IMR-90 (cell line): Measurements from ENCODE around the gene KCTD3. TPM values are rescaled to one million over a fixed set of nuclear protein-coding genes. Genes with fewer than 3 reads are reported as not detected.

ENCODE experiments used
- ATAC-seq: fragments of 200-7000 bp; cut with Tn5 transposase; 2 replicates; pipeline ENCODE4 v1.9.1; 2020; ENCODE audit warnings: low read depth, mild to moderate bottlenecking, moderate library complexity
- BruUV-seq: library from RNA; stranded (reverse); fragments of 400-500 nt; replicated peaks from 2 replicates; lab custom pipeline; 2021; lab: Mats Ljungman, UMichigan
- CTCF ChIA-PET: fragments of 300-600 bp; formaldehyde crosslinking; extraction: SDS; loops from one replicate; lab custom pipeline; 2021; ENCODE audit warnings: antibody characterized with exemption; lab: Yijun Ruan, JAX
- POLR2A ChIA-PET: fragments of 300-600 bp; sonication (Branson Sonifier 250); formaldehyde crosslinking; loops from one replicate; lab custom pipeline; 2022; ENCODE audit warnings: antibody characterized with exemption; ENCODE audit not compliant: unreplicated experiment; lab: Charles Lee
- DNase-seq: peaks from one replicate; pipeline ENCODE4 v3.0.0; 2013
- H2AFZ ChIP-seq: replicated peaks from 2 replicates; pipeline ENCODE3; 2013; ENCODE audit warnings: low read length, mild to moderate bottlenecking; ENCODE audit not compliant: poor library complexity
- H2AK5ac ChIP-seq: 2 replicates; pipeline ENCODE4 v1.6.1; 2013; ENCODE audit warnings: low read depth, low read length, inconsistent platforms
- H2AK9ac ChIP-seq: replicated peaks from 2 replicates; pipeline ENCODE3; 2013; ENCODE audit warnings: mild to moderate bottlenecking, low read depth, low read length, moderate library complexity; ENCODE audit not compliant: poor library complexity
- H2BK120ac ChIP-seq: 2 replicates; pipeline ENCODE4 v1.6.1; 2013; ENCODE audit warnings: low read depth, low read length, inconsistent platforms
- H2BK15ac ChIP-seq: 3 replicates; pipeline ENCODE4 v1.6.1; 2013; ENCODE audit warnings: low read depth, low read length, inconsistent platforms
- H2BK20ac ChIP-seq: 2 replicates; pipeline ENCODE4 v1.6.1; 2013; ENCODE audit warnings: low read depth, mild to moderate bottlenecking, inconsistent platforms, low read length, moderate library complexity
- H2BK5ac ChIP-seq: 2 replicates; pipeline ENCODE4 v1.6.1; 2013; ENCODE audit warnings: mild to moderate bottlenecking, low read depth, low read length, inconsistent platforms; ENCODE audit not compliant: poor library complexity, severe bottlenecking
- H3K14ac ChIP-seq: replicated peaks from 2 replicates; pipeline ENCODE4 v1.6.1; 2013; ENCODE audit warnings: low read depth, low read length, inconsistent platforms
- H3K18ac ChIP-seq: 2 replicates; pipeline ENCODE4 v1.6.1; 2013; ENCODE audit warnings: low read depth, low read length, control low read depth
- H3K23ac ChIP-seq: 2 replicates; pipeline ENCODE4 v1.6.1; 2013; ENCODE audit warnings: low read depth, low read length, inconsistent platforms
- H3K27ac ChIP-seq: 2 replicates; pipeline ENCODE4 v1.5.1; 2013; ENCODE audit warnings: mild to moderate bottlenecking, control low read depth, low read length; ENCODE audit not compliant: insufficient read depth
- H3K27me3 ChIP-seq: 2 replicates; pipeline ENCODE4 v1.6.1; 2013; ENCODE audit warnings: low read length; ENCODE audit not compliant: control insufficient read depth, insufficient read depth
- H3K36me3 ChIP-seq: 2 replicates; pipeline ENCODE4 v1.6.1; 2013; ENCODE audit warnings: low read length, mixed read lengths; ENCODE audit not compliant: control insufficient read depth, insufficient read depth
- H3K4ac ChIP-seq: 2 replicates; pipeline ENCODE4 v1.6.1; 2013; ENCODE audit warnings: low read depth, low read length, inconsistent platforms
- H3K4me1 ChIP-seq: 2 replicates; pipeline ENCODE4 v1.6.1; 2013; ENCODE audit warnings: low read length, mixed read lengths; ENCODE audit not compliant: control insufficient read depth, insufficient read depth
- H3K4me2 ChIP-seq: 2 replicates; pipeline ENCODE4 v1.6.1; 2013; ENCODE audit warnings: low read depth, mild to moderate bottlenecking, control low read depth, low read length, moderate library complexity
- H3K4me3 ChIP-seq: 2 replicates; pipeline ENCODE4 v1.5.1; 2013; ENCODE audit warnings: low read depth, mild to moderate bottlenecking, control low read depth, low read length, moderate library complexity; ENCODE audit not compliant: insufficient read depth
- H3K56ac ChIP-seq: 2 replicates; pipeline ENCODE4 v1.6.1; 2013; ENCODE audit warnings: low read length, inconsistent platforms; ENCODE audit not compliant: insufficient read depth; ENCODE audit errors: extremely low read depth
- H3K79me1 ChIP-seq, 2 experiments: 2 replicates each; pipeline ENCODE4 v1.6.1; 2013; ENCODE audit warnings: low read length in 2 of 2, inconsistent platforms in 1 of 2, low read depth in 1 of 2
- H3K9ac ChIP-seq: 2 replicates; pipeline ENCODE4 v1.6.1; 2013; ENCODE audit warnings: low read depth, low read length, control low read depth
- H3K9me1 ChIP-seq: 2 replicates; pipeline ENCODE4 v1.6.1; 2013; ENCODE audit warnings: low read length, inconsistent platforms; ENCODE audit not compliant: insufficient read depth
- H3K9me3 ChIP-seq: 2 replicates; pipeline ENCODE4 v1.6.1; 2013; ENCODE audit warnings: low read length; ENCODE audit not compliant: control insufficient read depth, insufficient read depth
- H4K20me1 ChIP-seq: 2 replicates; pipeline ENCODE4 v1.6.1; 2013; ENCODE audit warnings: low read length, inconsistent platforms; ENCODE audit not compliant: insufficient read depth
- H4K5ac ChIP-seq: 2 replicates; pipeline ENCODE4 v1.6.1; 2013; ENCODE audit warnings: mild to moderate bottlenecking, low read depth, low read length, control low read depth
- H4K8ac ChIP-seq, 2 experiments: 2 replicates each; pipeline ENCODE4 v1.6.1; 2013; ENCODE audit warnings: low read depth in 2 of 2, low read length in 2 of 2, control low read depth in 1 of 2, inconsistent platforms in 1 of 2
- H4K91ac ChIP-seq: 2 replicates; pipeline ENCODE4 v1.6.1; 2013; ENCODE audit warnings: low read depth, low read length, inconsistent platforms; ENCODE audit not compliant: insufficient read depth
- BHLHE40 ChIP-seq: fragments of 150-350 bp; IDR thresholded peaks from 2 replicates; pipeline ENCODE4 v1.6.1; 2016; ENCODE audit warnings: mild to moderate bottlenecking, low read depth, low read length
- CEBPB ChIP-seq: IDR thresholded peaks from 2 replicates; pipeline ENCODE4 v1.6.1; 2012; ENCODE audit warnings: low read depth, low read length, improper control_type of control experiment
- CHD1 ChIP-seq: IDR thresholded peaks from 2 replicates; pipeline ENCODE4 v1.6.1; 2012; ENCODE audit warnings: low read depth, low read length, improper control_type of control experiment
- CTCF ChIP-seq: conservative IDR thresholded peaks from 2 replicates; pipeline ENCODE4 v1.5.1; 2012; ENCODE audit warnings: mild to moderate bottlenecking, low read depth, low read length, improper control_type of control experiment
- FOS ChIP-seq: fragments of 150-350 bp; IDR thresholded peaks from 2 replicates; pipeline ENCODE4 v1.6.1; 2016; ENCODE audit warnings: low read depth, low read length
- MAFK ChIP-seq: IDR thresholded peaks from 2 replicates; pipeline ENCODE4 v1.6.1; 2012; ENCODE audit warnings: low read depth, low read length, improper control_type of control experiment
- MAZ ChIP-seq: IDR thresholded peaks from 2 replicates; pipeline ENCODE4 v1.6.1; 2012; ENCODE audit warnings: low read depth, mild to moderate bottlenecking, low read length, improper control_type of control experiment, moderate library complexity, borderline replicate concordance
- MXI1 ChIP-seq: IDR thresholded peaks from 2 replicates; pipeline ENCODE4 v1.6.1; 2012; ENCODE audit warnings: low read depth, mild to moderate bottlenecking, low read length, moderate library complexity, borderline replicate concordance
- NFE2L2 ChIP-seq: fragments of 150-350 bp; IDR thresholded peaks from 2 replicates; pipeline ENCODE4 v1.6.1; 2016; ENCODE audit warnings: low read depth, mild to moderate bottlenecking, low read length
- POLR2A ChIP-seq: IDR thresholded peaks from 2 replicates; pipeline ENCODE4 v1.6.1; 2012; ENCODE audit warnings: mild to moderate bottlenecking, low read depth, low read length
- RAD21 ChIP-seq: IDR thresholded peaks from 2 replicates; pipeline ENCODE4 v1.6.1; 2012; ENCODE audit warnings: low read length, improper control_type of control experiment
- RCOR1 ChIP-seq: IDR thresholded peaks from 2 replicates; pipeline ENCODE4 v1.6.1; 2012; ENCODE audit warnings: mild to moderate bottlenecking, low read length, improper control_type of control experiment; ENCODE audit not compliant: insufficient replicate concordance
- RFX5 ChIP-seq: IDR thresholded peaks from 2 replicates; pipeline ENCODE4 v1.8.0; 2012; ENCODE audit warnings: low read depth, mild to moderate bottlenecking, low read length, moderate library complexity
- SMC3 ChIP-seq: fragments of 150-350 bp; IDR thresholded peaks from 2 replicates; pipeline ENCODE4 v1.6.1; 2016; ENCODE audit warnings: low read depth, mild to moderate bottlenecking, antibody characterized with exemption, low read length, moderate library complexity
- WGBS, 2 experiments: methylation state at CpG; one replicate each; pipeline versions ENCODE4 v1.1.5 to v1.1.7; 2013; ENCODE audit warnings: missing lambda C conversion rate in 2 of 2; ENCODE audit not compliant: insufficient read length in 1 of 2; ENCODE audit errors: extremely low coverage in 2 of 2; 5-methylcytosine and 5-hydroxymethylcytosine counted together
- dilution Hi-C: fragments of 300-500 bp; cut with HindIII; formaldehyde crosslinking; loops from one replicate; pipeline ENCODE4 v1.14.3; 2018; ENCODE audit warnings: low sequenced_read_pairs; ENCODE audit not compliant: unreplicated experiment
- in situ Hi-C: fragments of 300-500 bp; cut with MboI; formaldehyde crosslinking; loops from 3 replicates; pipeline ENCODE4 v1.14.3; 2019; ENCODE audit warnings: low sequenced_read_pairs, inconsistent platforms, mixed read lengths
- intact Hi-C: fragments of 100-400 bp; cut with micrococcal nuclease; formaldehyde crosslinking; loops from 2 replicates; pipeline ENCODE4 v1.10.0; 2022
- polyA plus RNA-seq, 3 experiments: library from polyadenylated mRNA; depleted of rRNA; stranded (reverse); fragments of >200 nt; gene quantifications; 2 replicates each; pipeline ENCODE4 v1.2.3, GENCODE V29; 2012; ENCODE audit warnings: low replicate concordance in 1 of 3
- total RNA-seq: library from RNA; depleted of rRNA; stranded (reverse); fragments of >200 nt; gene quantifications from 2 replicates; pipeline ENCODE4 v1.2.3, GENCODE V29; 2012
- TF ChIP-seq, protein P1 (sequence below): fragments of 150-350 bp; IDR thresholded peaks from 2 replicates; pipeline ENCODE4 v1.6.1; 2017; ENCODE audit warnings: mild to moderate bottlenecking, antibody characterized with exemption, low read length, low read depth
- TF ChIP-seq, protein P2 (sequence below): fragments of 150-350 bp; IDR thresholded peaks from 2 replicates; pipeline ENCODE4 v1.6.1; 2016; ENCODE audit warnings: low read depth, mild to moderate bottlenecking, low read length, moderate library complexity, borderline replicate concordance

KCTD3 gene
- total and polyA plus RNA-seq, 2 of the 4 experiments (the other 2 are of a cell fraction): 43.6 to 49.5 TPM

- BruUV-seq: no TSS peak
- TF ChIP-seq CEBPB (no peak), CHD1 (no peak), BHLHE40 (no peak), RFX5 (no peak), MAFK (no peak), POLR2A (no peak), NFE2L2 (no peak), RAD21 (no peak), RCOR1 (no peak), MXI1 (no peak), SMC3 (no peak), CTCF (no peak), FOS (no peak), MAZ (no peak)
- TF ChIP-seq, protein P1, sequence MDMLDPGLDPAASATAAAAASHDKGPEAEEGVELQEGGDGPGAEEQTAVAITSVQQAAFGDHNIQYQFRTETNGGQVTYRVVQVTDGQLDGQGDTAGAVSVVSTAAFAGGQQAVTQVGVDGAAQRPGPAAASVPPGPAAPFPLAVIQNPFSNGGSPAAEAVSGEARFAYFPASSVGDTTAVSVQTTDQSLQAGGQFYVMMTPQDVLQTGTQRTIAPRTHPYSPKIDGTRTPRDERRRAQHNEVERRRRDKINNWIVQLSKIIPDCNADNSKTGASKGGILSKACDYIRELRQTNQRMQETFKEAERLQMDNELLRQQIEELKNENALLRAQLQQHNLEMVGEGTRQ: no peak
- TF ChIP-seq, protein P2, sequence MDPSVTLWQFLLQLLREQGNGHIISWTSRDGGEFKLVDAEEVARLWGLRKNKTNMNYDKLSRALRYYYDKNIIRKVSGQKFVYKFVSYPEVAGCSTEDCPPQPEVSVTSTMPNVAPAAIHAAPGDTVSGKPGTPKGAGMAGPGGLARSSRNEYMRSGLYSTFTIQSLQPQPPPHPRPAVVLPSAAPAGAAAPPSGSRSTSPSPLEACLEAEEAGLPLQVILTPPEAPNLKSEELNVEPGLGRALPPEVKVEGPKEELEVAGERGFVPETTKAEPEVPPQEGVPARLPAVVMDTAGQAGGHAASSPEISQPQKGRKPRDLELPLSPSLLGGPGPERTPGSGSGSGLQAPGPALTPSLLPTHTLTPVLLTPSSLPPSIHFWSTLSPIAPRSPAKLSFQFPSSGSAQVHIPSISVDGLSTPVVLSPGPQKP: no peak
- Histone ChIP-seq H2AK9ac (no peak overlapping the region), H3K4ac (no peak overlapping the region), H4K5ac (no peak overlapping the region), H3K18ac (no peak overlapping the region), H2BK5ac (no peak overlapping the region), H3K79me1 (no peaks in the 10 kb centered on the region), H4K20me1 (no peaks in the 10 kb centered on the region), H3K9ac (no peak overlapping the region), H3K36me3 (no peaks in the 10 kb centered on the region), H2BK20ac (no peak overlapping the region), H3K14ac (no peak overlapping the region), H3K23ac (no peak overlapping the region), H2AK5ac (no peak overlapping the region), H3K4me2 (no peak overlapping the region), H3K9me3 (peaks cover 6% of the 10 kb centered on the region), H3K27ac (no peak overlapping the region), H2BK15ac (no peak overlapping the region; the same call in 2 of the 3 replicates), H3K4me1 (peaks cover 3% of the 10 kb centered on the region; the same call in 1 of the 2 replicates), H3K27me3 (no peaks in the 10 kb centered on the region), H3K4me3 (no peak overlapping the region), H3K9me1 (0 out of 2 replicates have a peak, but pooled peaks cover 2% of the 10 kb centered on the region), H2AFZ (no peak overlapping the region), H3K56ac (no peak overlapping the region), H4K8ac (no peak overlapping the region), H2BK120ac (no peak overlapping the region), H4K91ac (no peak overlapping the region)
- dilution Hi-C loops (loop anchor here (25.0 kb wide), 1 partner anchor 867 kb away; no protein-coding TSS in a partner anchor), intact Hi-C loops (loop anchor here (2.0 to 5.0 kb wide), 3 partner anchors 78 to 1317 kb away; partner anchors contain the start of gene KCNK2), in situ Hi-C loops (loop anchor here (5.0 to 25.0 kb wide), 2 partner anchors 1197 to 1292 kb away; no protein-coding TSS in a partner anchor)
- peak; percentile 56 for DNase-seq
- WGBS, 2 experiments: 64% methylated on average over 1 of the region's 4 CpGs; no CpG with 5 or more reads in 1 of the 2 experiments
- CTCF ChIA-PET: interaction anchor here (1.4 kb wide), 1 partner anchor 944 kb away, joined by 6 read pairs; no protein-coding TSS in a partner anchor
- POLR2A ChIA-PET: no interaction called here
- ATAC-seq: peak; percentile 66
Observed at GRCh38 chr1:215529111-215529510, 38.0 kb upstream of the KCTD3 start.
